NB4 (cell line): ENCODE measurements around the gene SLC47A2.

ENCODE experiments used
- CTCF ChIP-seq: IDR thresholded peaks from one replicate; pipeline ENCODE4 v1.5.1; 2012; ENCODE audit warnings: low read depth, low read length
- MAX ChIP-seq: IDR thresholded peaks from 2 replicates; pipeline ENCODE4 v1.6.1; 2011; ENCODE audit warnings: low read depth, low read length
- MYC ChIP-seq: IDR thresholded peaks from 2 replicates; pipeline ENCODE4 v1.6.1; 2011; ENCODE audit warnings: low read depth, low read length
- POLR2A ChIP-seq: IDR thresholded peaks from 2 replicates; pipeline ENCODE4 v1.6.1; 2011; ENCODE audit warnings: mild to moderate bottlenecking; ENCODE audit not compliant: insufficient read length; ENCODE audit errors: extremely low read depth

- TF ChIP-seq CTCF = no peak
- TF ChIP-seq POLR2A = no peak
- no peak for TF ChIP-seq MAX
- no peak for TF ChIP-seq MYC
Measured at GRCh38 chr17:19714542-19715411, 1.6 kb downstream of the SLC47A2 start.
